Glutamatergic neuron (in vitro differentiated cells): ENCODE measurements around the gene RCBTB2. TPM values are rescaled to one million over a fixed set of nuclear protein-coding genes. Genes with fewer than 3 reads are reported as not detected.

Source experiments
- DNase-seq: peaks from one replicate; pipeline ENCODE4 v3.0.0; 2022
- H3K27ac Mint-ChIP-seq: one replicate; pipeline ENCODE4 v1.8.0; 2020; ENCODE audit warnings: mild to moderate bottlenecking, mixed read lengths, inconsistent platforms; ENCODE audit not compliant: unreplicated experiment
- H3K27me3 Mint-ChIP-seq: one replicate; pipeline ENCODE4 v1.8.0; 2020; ENCODE audit warnings: mild to moderate bottlenecking, moderate library complexity, mixed read lengths, inconsistent platforms; ENCODE audit not compliant: unreplicated experiment
- H3K36me3 Mint-ChIP-seq: one replicate; pipeline ENCODE4 v1.8.0; 2020; ENCODE audit warnings: mild to moderate bottlenecking, mixed read lengths, inconsistent platforms; ENCODE audit not compliant: unreplicated experiment
- H3K4me1 Mint-ChIP-seq: one replicate; pipeline ENCODE4 v1.8.0; 2020; ENCODE audit warnings: mild to moderate bottlenecking, low read depth, mixed read lengths, inconsistent platforms; ENCODE audit not compliant: unreplicated experiment
- H3K4me3 Mint-ChIP-seq: one replicate; pipeline ENCODE4 v1.8.0; 2020; ENCODE audit warnings: mild to moderate bottlenecking, mixed read lengths, inconsistent platforms; ENCODE audit not compliant: unreplicated experiment
- H3K9me3 Mint-ChIP-seq: one replicate; pipeline ENCODE4 v1.8.0; 2020; ENCODE audit warnings: mild to moderate bottlenecking, moderate library complexity, mixed read lengths, inconsistent platforms; ENCODE audit not compliant: unreplicated experiment
- total RNA-seq: library from RNA; stranded (reverse); fragmentation: NEBNext Ultra II Directional; extraction: Animal tissue kit (Norgen Biotek cat#: 25700); gene quantifications from one replicate; pipeline ENCODE4 v1.2.1, GENCODE V29; 2021; ENCODE audit not compliant: unreplicated experiment
- TF ChIP-seq, protein P1 (sequence below): fragments of 200-600 bp; sonication (generic); IDR thresholded peaks from one replicate; pipeline ENCODE4 v1.5.0; 2021; ENCODE audit not compliant: partially characterized antibody, unreplicated experiment

RCBTB2 gene
- total RNA-seq, 1 donor from 2014 or later: 7.4 TPM

GRCh38 chr13:48496271-48497161, 36.4 kb downstream of the RCBTB2 start:
- H3K4me3 Mint-ChIP-seq: no peak overlapping the region
- no peak overlapping the region for H3K27ac Mint-ChIP-seq
- H3K4me1 Mint-ChIP-seq: no peaks in the 10 kb centered on the region
- TF ChIP-seq, protein P1, sequence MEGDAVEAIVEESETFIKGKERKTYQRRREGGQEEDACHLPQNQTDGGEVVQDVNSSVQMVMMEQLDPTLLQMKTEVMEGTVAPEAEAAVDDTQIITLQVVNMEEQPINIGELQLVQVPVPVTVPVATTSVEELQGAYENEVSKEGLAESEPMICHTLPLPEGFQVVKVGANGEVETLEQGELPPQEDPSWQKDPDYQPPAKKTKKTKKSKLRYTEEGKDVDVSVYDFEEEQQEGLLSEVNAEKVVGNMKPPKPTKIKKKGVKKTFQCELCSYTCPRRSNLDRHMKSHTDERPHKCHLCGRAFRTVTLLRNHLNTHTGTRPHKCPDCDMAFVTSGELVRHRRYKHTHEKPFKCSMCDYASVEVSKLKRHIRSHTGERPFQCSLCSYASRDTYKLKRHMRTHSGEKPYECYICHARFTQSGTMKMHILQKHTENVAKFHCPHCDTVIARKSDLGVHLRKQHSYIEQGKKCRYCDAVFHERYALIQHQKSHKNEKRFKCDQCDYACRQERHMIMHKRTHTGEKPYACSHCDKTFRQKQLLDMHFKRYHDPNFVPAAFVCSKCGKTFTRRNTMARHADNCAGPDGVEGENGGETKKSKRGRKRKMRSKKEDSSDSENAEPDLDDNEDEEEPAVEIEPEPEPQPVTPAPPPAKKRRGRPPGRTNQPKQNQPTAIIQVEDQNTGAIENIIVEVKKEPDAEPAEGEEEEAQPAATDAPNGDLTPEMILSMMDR: no peak
- H3K27me3 Mint-ChIP-seq: no peaks in the 10 kb centered on the region
- no peak for DNase-seq
- H3K36me3 Mint-ChIP-seq: no peaks in the 10 kb centered on the region
- no peaks in the 10 kb centered on the region for H3K9me3 Mint-ChIP-seq

- no peaks in the 10 kb centered on the region for H3K9me3 Mint-ChIP-seq
- no peak for DNase-seq
- no peaks in the 10 kb centered on the region for H3K36me3 Mint-ChIP-seq
- H3K4me3 Mint-ChIP-seq: no peak overlapping the region
- no peaks in the 10 kb centered on the region for H3K4me1 Mint-ChIP-seq
- TF ChIP-seq, protein P1: no peak
- H3K27ac Mint-ChIP-seq: no peak overlapping the region
- no peaks in the 10 kb centered on the region for H3K27me3 Mint-ChIP-seq
These were observed 38.0 kb downstream of the RCBTB2 start for GRCh38 chr13:48494874-48495273.

- Mint-ChIP-seq H3K36me3 (no peaks in the 10 kb centered on the region), H3K4me1 (no peaks in the 10 kb centered on the region), H3K9me3 (no peaks in the 10 kb centered on the region), H3K27me3 (no peaks in the 10 kb centered on the region), H3K27ac (no peak overlapping the region), H3K4me3 (no peak overlapping the region)
- TF ChIP-seq, protein P1: no peak
- DNase-seq: no peak
These were observed 39.0 kb downstream of the RCBTB2 start for GRCh38 chr13:48493851-48494250.

DNA sequence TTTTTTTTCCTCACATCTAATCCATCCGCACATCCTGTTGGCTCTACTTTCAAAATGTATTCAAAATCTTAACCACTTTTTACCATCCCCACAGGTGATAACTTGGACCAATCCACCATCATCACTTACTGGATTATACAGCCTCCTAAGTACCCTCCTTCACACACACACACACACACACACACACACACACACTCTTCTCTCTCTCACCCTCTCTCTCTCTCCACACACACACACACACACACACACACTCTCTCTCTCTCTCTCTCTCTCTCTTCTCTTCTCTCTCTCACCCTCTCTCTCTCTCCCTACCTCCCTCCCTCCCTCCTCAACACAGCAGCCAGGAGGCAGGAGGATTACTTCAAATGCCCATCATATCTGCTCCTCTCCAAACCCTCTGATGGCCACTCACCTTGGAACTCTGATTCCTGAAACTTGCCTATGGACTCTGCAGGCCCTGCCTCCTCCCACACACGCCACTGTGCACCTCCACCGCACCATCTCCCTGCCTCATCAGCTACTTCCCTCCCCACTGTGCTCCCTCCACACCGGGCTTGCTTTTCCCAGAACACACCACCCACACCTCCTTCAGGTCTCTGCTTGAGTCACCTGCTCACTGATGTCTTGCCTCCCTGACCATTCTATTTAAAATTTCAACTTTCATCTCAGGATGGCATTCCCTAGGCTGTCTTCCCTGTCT, 39.7 kb downstream of the RCBTB2 start:
- no peaks in the 10 kb centered on the region for H3K36me3 Mint-ChIP-seq
- no peak overlapping the region for H3K27ac Mint-ChIP-seq
- no peaks in the 10 kb centered on the region for H3K4me1 Mint-ChIP-seq
- no peak for DNase-seq
- H3K4me3 Mint-ChIP-seq: no peak overlapping the region
- no peaks in the 10 kb centered on the region for H3K9me3 Mint-ChIP-seq
- TF ChIP-seq, protein P1: no peak
- H3K27me3 Mint-ChIP-seq: no peaks in the 10 kb centered on the region

DNA sequence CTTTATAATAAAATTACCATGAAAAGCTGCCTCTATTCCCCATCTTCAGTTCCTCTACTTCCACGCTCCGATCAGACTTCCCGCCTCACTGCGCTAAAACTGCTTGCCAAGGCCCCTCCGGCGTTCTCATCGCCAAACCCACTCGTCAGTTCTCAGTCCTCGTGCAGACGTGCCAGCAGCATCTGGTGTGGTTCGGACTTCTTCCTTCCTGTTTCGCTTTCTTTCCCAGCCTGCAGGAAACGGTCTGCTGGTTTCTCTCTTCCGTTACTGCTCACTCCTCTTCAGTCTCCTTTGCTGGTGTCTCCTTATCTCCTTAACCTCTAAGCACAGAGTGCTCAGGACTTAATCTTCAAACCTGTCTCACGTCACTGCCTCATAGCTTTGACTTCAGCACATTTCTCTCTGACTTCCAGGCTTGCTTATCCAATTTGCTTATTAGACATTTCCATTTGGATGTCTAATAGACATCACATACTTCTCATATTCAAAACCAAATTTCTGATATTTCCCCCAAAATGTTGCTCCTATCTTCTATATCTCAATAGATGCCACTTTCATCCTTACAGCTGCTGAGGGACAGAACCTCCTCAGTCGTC, 40.3 kb downstream of the RCBTB2 start:
- H3K27me3 Mint-ChIP-seq: no peaks in the 10 kb centered on the region
- no peaks in the 10 kb centered on the region for H3K4me1 Mint-ChIP-seq
- H3K4me3 Mint-ChIP-seq: no peak overlapping the region
- peaks cover 2% of the 10 kb centered on the region for H3K36me3 Mint-ChIP-seq
- no peak for DNase-seq
- TF ChIP-seq, protein P1: no peak
- H3K27ac Mint-ChIP-seq: no peak overlapping the region
- no peaks in the 10 kb centered on the region for H3K9me3 Mint-ChIP-seq
